Astrocyte (in vitro differentiated cells and primary cell): Measurements from ENCODE around the gene ASB7. TPM values are rescaled to one million over a fixed set of nuclear protein-coding genes. Genes with fewer than 3 reads are reported as not detected.
"Not testable (repeated sequence)": the region's sequence is repeated elsewhere in the genome, so short reads cannot be mapped to it uniquely, and the experiment has no call there.

ENCODE experiments used
- DNase-seq: peaks from one replicate; pipeline ENCODE4 v3.0.0-alpha.2; 2010; ENCODE audit warnings: low read depth
- FAIRE-seq: peaks from 2 replicates; lab custom pipeline; 2011; peaks lifted over from hg19 to GRCh38; lab: Jason Lieb, UNC
- H2AFZ ChIP-seq: 2 replicates; pipeline ENCODE4 v1.6.0; 2012; ENCODE audit warnings: low read depth, low read length, inconsistent platforms
- H3K27ac ChIP-seq: 2 replicates; pipeline ENCODE4 v1.5.1; 2011; ENCODE audit warnings: low read depth, low read length, inconsistent platforms
- H3K27me3 ChIP-seq: 2 replicates; pipeline ENCODE4 v1.6.0; 2011; ENCODE audit warnings: low read length, inconsistent platforms; ENCODE audit not compliant: insufficient read depth
- H3K36me3 ChIP-seq: 2 replicates; pipeline ENCODE4 v1.5.1; 2011; ENCODE audit warnings: low read length, inconsistent platforms; ENCODE audit not compliant: insufficient read depth
- H3K4me1 ChIP-seq: 2 replicates; pipeline ENCODE4 v1.5.1; 2011; ENCODE audit warnings: low read length, inconsistent platforms; ENCODE audit not compliant: insufficient read depth
- H3K4me2 ChIP-seq: 2 replicates; pipeline ENCODE4 v1.6.0; 2012; ENCODE audit warnings: low read length, inconsistent platforms
- H3K4me3 ChIP-seq: 2 replicates; pipeline ENCODE4 v1.5.1; 2011; ENCODE audit warnings: low read depth, mild to moderate bottlenecking, low read length, inconsistent platforms; ENCODE audit not compliant: insufficient read depth
- H3K79me2 ChIP-seq: 2 replicates; pipeline ENCODE4 v1.6.0; 2012; ENCODE audit warnings: mild to moderate bottlenecking, low read length, inconsistent platforms; ENCODE audit not compliant: insufficient read depth
- H3K9ac ChIP-seq: 2 replicates; pipeline ENCODE4 v1.6.0; 2012; ENCODE audit warnings: mild to moderate bottlenecking, low read length, inconsistent platforms
- H3K9me3 ChIP-seq: 2 replicates; pipeline ENCODE4 v1.5.1; 2012; ENCODE audit warnings: low read depth, mild to moderate bottlenecking, low read length, inconsistent platforms; ENCODE audit not compliant: insufficient read depth
- H4K20me1 ChIP-seq: 2 replicates; pipeline ENCODE4 v1.6.0; 2012; ENCODE audit warnings: low read length, inconsistent platforms; ENCODE audit not compliant: insufficient read depth
- H3K27ac Mint-ChIP-seq: one replicate; pipeline ENCODE4 v1.8.0; 2021; ENCODE audit warnings: mild to moderate bottlenecking, mixed read lengths; ENCODE audit not compliant: unreplicated experiment
- H3K27me3 Mint-ChIP-seq: one replicate; pipeline ENCODE4 v1.8.0; 2021; ENCODE audit warnings: low read depth, mixed read lengths; ENCODE audit not compliant: unreplicated experiment
- H3K36me3 Mint-ChIP-seq: one replicate; pipeline ENCODE4 v1.8.0; 2021; ENCODE audit warnings: low read depth, mixed read lengths; ENCODE audit not compliant: unreplicated experiment
- H3K4me1 Mint-ChIP-seq: one replicate; pipeline ENCODE4 v1.8.0; 2021; ENCODE audit warnings: low read depth, mixed read lengths; ENCODE audit not compliant: unreplicated experiment
- H3K4me3 Mint-ChIP-seq: one replicate; pipeline ENCODE4 v1.8.0; 2021; ENCODE audit warnings: mild to moderate bottlenecking, moderate library complexity, mixed read lengths; ENCODE audit not compliant: unreplicated experiment
- H3K9me3 Mint-ChIP-seq: one replicate; pipeline ENCODE4 v1.8.0; 2021; ENCODE audit warnings: mild to moderate bottlenecking, mixed read lengths; ENCODE audit not compliant: unreplicated experiment
- EZH2 ChIP-seq: IDR thresholded peaks from 2 replicates; pipeline ENCODE4 v1.6.1; 2012; ENCODE audit warnings: mild to moderate bottlenecking, low read length, inconsistent platforms; ENCODE audit not compliant: insufficient read depth
- total RNA-seq: library from RNA; stranded (reverse); gene quantifications from 2 replicates; pipeline ENCODE4 v1.2.1, GENCODE V29; 2021
- TF ChIP-seq, protein P1 (sequence below): IDR thresholded peaks from 2 replicates; pipeline ENCODE4 v1.5.1; 2011; ENCODE audit warnings: low read depth, mild to moderate bottlenecking, inconsistent platforms, low read length, moderate library complexity; ENCODE audit not compliant: insufficient read depth

The ASB7 gene
- total RNA-seq, 1 donor from 2014 or later, result 14.4 TPM

DNA sequence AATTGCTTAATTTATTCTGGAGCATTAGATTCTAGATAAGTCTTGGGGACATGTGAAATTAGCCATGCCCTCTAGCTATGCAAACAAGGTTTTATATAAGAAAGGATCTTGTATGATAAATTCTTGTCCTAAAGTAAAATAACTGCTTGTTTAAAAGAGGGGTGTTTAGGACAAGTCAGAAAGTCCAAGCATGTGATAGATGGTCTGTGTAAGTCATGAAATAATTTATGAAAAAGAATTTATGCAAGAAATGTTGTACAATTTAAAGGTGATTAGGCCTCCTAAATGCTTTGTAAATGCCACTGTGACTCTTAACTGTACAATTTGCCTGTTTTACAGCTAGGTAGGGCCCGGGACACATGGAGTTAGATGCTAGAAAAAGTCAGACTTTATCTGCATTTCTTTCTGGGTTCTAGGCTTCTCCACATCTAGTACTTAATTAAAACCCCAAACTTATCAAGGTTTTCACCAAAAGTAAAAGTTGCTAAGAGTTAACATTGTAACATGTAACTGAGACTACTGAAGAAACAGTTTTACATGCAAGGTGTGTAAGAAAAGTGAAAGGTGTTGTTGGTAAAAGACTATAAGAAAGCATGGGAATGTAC lies 13.6 kb upstream of the ASB7 start:
- Histone ChIP-seq H3K4me1 (no peaks in the 10 kb centered on the region), H3K27ac (no peak overlapping the region), H3K9ac (no peak overlapping the region), H3K79me2 (peaks cover 72% of the 10 kb centered on the region), H3K36me3 (no peaks in the 10 kb centered on the region), H3K4me3 (no peak overlapping the region), H3K27me3 (no peaks in the 10 kb centered on the region), H3K4me2 (no peak overlapping the region), H2AFZ (no peak overlapping the region), H3K9me3 (peaks cover 12% of the 10 kb centered on the region), H4K20me1 (peaks cover 23% of the 10 kb centered on the region)
- Mint-ChIP-seq H3K27me3 (no peaks in the 10 kb centered on the region), H3K9me3 (peaks cover 4% of the 10 kb centered on the region), H3K36me3 (peaks cover 12% of the 10 kb centered on the region), H3K27ac (no peak overlapping the region), H3K4me1 (no peaks in the 10 kb centered on the region), H3K4me3 (no peak overlapping the region)
- FAIRE-seq (no peak), DNase-seq (no peak)
- TF ChIP-seq, protein P1, sequence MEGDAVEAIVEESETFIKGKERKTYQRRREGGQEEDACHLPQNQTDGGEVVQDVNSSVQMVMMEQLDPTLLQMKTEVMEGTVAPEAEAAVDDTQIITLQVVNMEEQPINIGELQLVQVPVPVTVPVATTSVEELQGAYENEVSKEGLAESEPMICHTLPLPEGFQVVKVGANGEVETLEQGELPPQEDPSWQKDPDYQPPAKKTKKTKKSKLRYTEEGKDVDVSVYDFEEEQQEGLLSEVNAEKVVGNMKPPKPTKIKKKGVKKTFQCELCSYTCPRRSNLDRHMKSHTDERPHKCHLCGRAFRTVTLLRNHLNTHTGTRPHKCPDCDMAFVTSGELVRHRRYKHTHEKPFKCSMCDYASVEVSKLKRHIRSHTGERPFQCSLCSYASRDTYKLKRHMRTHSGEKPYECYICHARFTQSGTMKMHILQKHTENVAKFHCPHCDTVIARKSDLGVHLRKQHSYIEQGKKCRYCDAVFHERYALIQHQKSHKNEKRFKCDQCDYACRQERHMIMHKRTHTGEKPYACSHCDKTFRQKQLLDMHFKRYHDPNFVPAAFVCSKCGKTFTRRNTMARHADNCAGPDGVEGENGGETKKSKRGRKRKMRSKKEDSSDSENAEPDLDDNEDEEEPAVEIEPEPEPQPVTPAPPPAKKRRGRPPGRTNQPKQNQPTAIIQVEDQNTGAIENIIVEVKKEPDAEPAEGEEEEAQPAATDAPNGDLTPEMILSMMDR, result no peak
- no peak for TF ChIP-seq EZH2

DNA sequence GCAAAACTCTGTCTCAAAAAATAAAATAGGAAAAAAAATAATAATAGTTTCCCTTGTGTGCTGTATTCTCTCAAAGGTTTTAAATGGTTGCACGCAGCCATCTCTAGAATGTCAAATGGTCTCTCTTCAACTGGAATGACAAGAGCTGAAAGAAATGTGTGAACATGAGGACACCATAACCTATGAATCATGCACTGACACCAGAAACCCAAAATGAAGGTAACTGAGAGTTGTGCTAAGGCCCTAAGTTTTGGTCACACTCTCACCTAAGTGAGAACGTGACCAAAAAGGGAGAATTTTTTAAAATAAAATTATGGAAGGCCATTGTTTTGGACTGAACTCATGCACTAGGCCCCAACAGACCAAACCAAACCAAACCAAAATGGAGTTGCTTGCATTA lies 11.2 kb upstream of the ASB7 start:
- H3K36me3 Mint-ChIP-seq, result peaks cover 12% of the 10 kb centered on the region
- H3K4me3 Mint-ChIP-seq, H3K4me2 ChIP-seq, FAIRE-seq, H3K27ac Mint-ChIP-seq, H3K9ac ChIP-seq, H3K27me3 ChIP-seq, H3K36me3 ChIP-seq, H2AFZ ChIP-seq, H3K4me1 ChIP-seq, H3K9me3 Mint-ChIP-seq, H3K4me3 ChIP-seq, DNase-seq, H3K27me3 Mint-ChIP-seq, H3K4me1 Mint-ChIP-seq, H3K27ac ChIP-seq: not testable (repeated sequence)
- Histone ChIP-seq H3K9me3 (peaks cover 12% of the 10 kb centered on the region), H4K20me1 (peaks cover 43% of the 10 kb centered on the region), H3K79me2 (peaks cover 76% of the 10 kb centered on the region)

DNA sequence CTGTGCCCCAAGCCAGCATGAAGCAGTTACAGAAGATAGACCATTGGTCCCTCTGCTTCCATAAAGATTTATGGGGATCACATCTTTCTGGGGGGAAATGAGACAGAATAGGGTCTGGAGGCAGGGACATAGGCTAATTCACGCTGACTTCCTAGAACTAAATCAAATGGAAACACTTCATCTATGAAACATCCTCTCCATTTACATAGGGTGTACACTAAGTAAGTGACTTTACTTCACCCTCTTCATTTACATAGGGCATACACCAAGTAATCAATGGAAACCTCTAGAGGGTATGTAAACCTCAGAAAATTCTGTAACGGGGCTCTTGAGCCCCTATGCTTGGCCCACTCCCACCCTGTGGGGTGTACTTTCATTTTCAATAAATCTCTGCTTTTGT lies 10.6 kb upstream of the ASB7 start:
- H3K9me3 Mint-ChIP-seq, result peaks cover 4% of the 10 kb centered on the region
- no peak overlapping the region for H2AFZ ChIP-seq
- H3K4me3 ChIP-seq, result no peak overlapping the region
- no peak overlapping the region for H3K4me2 ChIP-seq
- H3K79me2 ChIP-seq, result peaks cover 80% of the 10 kb centered on the region
- DNase-seq (no peak), FAIRE-seq (no peak)
- no peaks in the 10 kb centered on the region for H3K4me1 ChIP-seq
- H3K9ac ChIP-seq, result no peak overlapping the region
- peaks cover 2% of the 10 kb centered on the region for H3K4me1 Mint-ChIP-seq
- H3K27me3 Mint-ChIP-seq, result no peaks in the 10 kb centered on the region
- no peak overlapping the region for H3K27ac Mint-ChIP-seq
- H3K36me3 Mint-ChIP-seq, result peaks cover 12% of the 10 kb centered on the region
- H4K20me1 ChIP-seq, result peaks cover 46% of the 10 kb centered on the region
- no peak overlapping the region for H3K4me3 Mint-ChIP-seq
- H3K36me3 ChIP-seq, result no peaks in the 10 kb centered on the region
- no peak for TF ChIP-seq EZH2
- TF ChIP-seq, protein P1, result no peak
- no peak overlapping the region for H3K27ac ChIP-seq
- peaks cover 12% of the 10 kb centered on the region for H3K9me3 ChIP-seq
- no peaks in the 10 kb centered on the region for H3K27me3 ChIP-seq
